Breast epithelium (tissue), 3 donors: ENCODE results near the gene ADM2.

Experiments used
- CTCF ChIP-seq, 3 donors: fragments of 450-650 bp; IDR thresholded peaks; one replicate each; pipeline ENCODE4 v1.5.1; 2016 to 2017; ENCODE audit warnings: antibody characterized with exemption in 3 of 3, mild to moderate bottlenecking in 3 of 3, moderate library complexity in 3 of 3
- POLR2A ChIP-seq: fragments of 450-650 bp; IDR thresholded peaks from one replicate; pipeline ENCODE4 v1.6.1; 2016; ENCODE audit warnings: antibody characterized with exemption, mild to moderate bottlenecking, moderate library complexity
- POLR2AphosphoS5 ChIP-seq, 3 donors: sonication (generic); formaldehyde crosslinking; IDR thresholded peaks; one replicate each; pipeline ENCODE4 v1.6.1; 2017; ENCODE audit warnings: antibody characterized with exemption in 3 of 3

GRCh38 chr22:50516068-50516467, 34.7 kb downstream of the ADM2 start:
- no peak for TF ChIP-seq CTCF (IDR thresholded peaks at IDR 0.05)
- no peak for TF ChIP-seq POLR2AphosphoS5 (IDR thresholded peaks at IDR 0.05)
- no peak for TF ChIP-seq POLR2A
